Pons (tissue), 1 donor: ENCODE data around the gene RCAN3.

ENCODE experiments used
- DNase-seq: peaks from one replicate; pipeline ENCODE4 v3.0.0-alpha.2; 2016; ENCODE audit warnings: low spot score

RCAN3 gene

GRCh38 chr1:24584171-24584647 is 81.6 kb downstream of the RCAN3 start:
- no peak for DNase-seq

GRCh38 chr1:24586119-24586518 is 83.5 kb downstream of the RCAN3 start:
- DNase-seq: no peak

- DNase-seq: peak; percentile 70
Measured at GRCh38 chr1:24586970-24587820, 84.6 kb downstream of the RCAN3 start.

- DNase-seq: no peak
Measured at GRCh38 chr1:24588573-24588972, 85.9 kb downstream of the RCAN3 start.

GRCh38 chr1:24589200-24589599 is 86.6 kb downstream of the RCAN3 start:
- DNase-seq: no peak
